ENCODE results near the gene ARPP21.
"Not testable (repeated sequence)": the region's sequence is repeated elsewhere in the genome, so short reads cannot be mapped to it uniquely, and the experiment has no call there.

The ARPP21 gene

GRCh38 chr3:35760146-35760545 lies 120.8 kb downstream of the ARPP21 start:
- no peak for FAIRE-seq
- DNase-seq (ENCODE audit: extremely low spot score, insufficient read length, low read depth), result no peak

GRCh38 chr3:35761311-35761710 lies 122.0 kb downstream of the ARPP21 start:
- DNase-seq (ENCODE audit: extremely low spot score, insufficient read length, low read depth) (no peak), FAIRE-seq (no peak)

DNA sequence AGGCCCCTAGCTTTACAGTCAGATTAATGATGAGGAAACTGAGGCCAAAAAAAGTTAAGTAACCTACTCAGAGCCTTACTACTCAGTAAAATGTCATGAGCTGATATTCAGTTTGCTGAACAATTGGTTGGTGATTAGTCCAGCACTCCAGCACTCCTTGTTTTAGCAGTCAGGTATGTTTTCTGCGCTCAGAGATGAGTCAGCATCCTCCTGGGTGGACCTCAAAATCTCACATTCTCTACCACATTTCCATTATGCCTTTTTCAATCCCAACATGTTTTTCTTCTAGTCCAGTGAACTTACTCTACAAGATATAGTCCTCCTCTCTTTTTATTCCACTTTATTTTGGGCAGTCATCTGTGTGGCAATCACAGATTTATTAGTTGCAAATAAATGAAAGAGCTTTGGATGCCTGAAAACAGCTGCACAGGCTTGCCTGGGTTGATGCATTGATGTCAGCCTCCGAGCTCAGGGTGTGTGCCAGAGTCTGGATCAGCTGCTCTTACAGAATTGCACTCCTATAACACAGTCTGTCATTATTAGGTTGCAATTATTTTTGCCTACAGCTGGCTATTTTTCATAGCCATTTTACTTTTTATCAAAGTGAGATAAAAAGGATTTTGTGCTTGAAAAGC lies 133.2 kb downstream of the ARPP21 start:
- DNase-seq (ENCODE audit: extremely low spot score, insufficient read length, low read depth) (no peak), FAIRE-seq (no peak)

DNA sequence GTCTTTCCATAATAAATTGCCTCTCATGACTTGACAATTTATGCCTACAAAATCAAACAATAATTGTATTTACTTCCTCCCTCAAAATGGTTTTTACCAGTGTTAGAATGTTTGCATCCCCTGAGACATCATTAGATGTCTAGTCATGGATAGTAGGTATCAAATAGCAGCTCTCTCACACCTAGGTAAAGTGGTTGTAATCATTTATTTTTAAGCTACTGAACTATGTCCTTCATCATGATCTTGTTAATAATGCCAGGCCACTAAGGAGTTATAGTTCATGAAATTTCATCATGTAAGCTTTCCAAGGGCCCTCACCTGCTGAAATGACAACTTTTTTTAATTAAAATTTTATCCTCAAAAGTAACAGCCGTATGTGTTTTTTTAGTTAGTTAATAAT lies 134.1 kb downstream of the ARPP21 start:
- DNase-seq (ENCODE audit: extremely low spot score, insufficient read length, low read depth), result no peak
- no peak for FAIRE-seq

GRCh38 chr3:35776346-35776745 lies 137.0 kb downstream of the ARPP21 start:
- no peak for FAIRE-seq

GRCh38 chr3:35777065-35777464 lies 137.7 kb downstream of the ARPP21 start:
- FAIRE-seq, result no peak
- no peak for DNase-seq (ENCODE audit: extremely low spot score, insufficient read length, low read depth)

More at GRCh38 chr3:35776346-35776745, 137.0 kb downstream of the ARPP21 start:
- no peak for DNase-seq (ENCODE audit: extremely low spot score, insufficient read length, low read depth)

- DNase-seq (ENCODE audit: extremely low spot score, insufficient read length, low read depth), result no peak
- no peak for FAIRE-seq
Measured at GRCh38 chr3:35777563-35778554, 138.5 kb downstream of the ARPP21 start.

DNA sequence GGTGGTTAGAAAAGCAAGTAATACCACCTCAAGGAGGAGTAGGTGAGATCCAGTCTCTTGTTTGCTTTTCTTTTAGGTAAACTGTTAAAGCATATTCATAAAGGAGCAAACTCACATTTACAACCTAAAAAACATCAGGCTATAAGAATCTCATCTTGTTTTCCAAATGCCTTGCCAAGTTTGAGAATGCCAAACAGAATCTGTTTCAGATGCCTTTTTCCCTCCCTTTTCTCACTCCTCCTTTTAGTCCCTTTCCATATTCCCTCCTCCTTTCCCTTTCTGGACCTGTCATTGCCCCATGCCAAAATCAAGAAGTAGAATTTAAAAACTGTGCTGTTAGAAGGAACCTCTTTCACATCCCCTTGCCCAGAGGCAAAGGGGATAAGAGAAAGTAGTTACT lies 140.3 kb downstream of the ARPP21 start:
- FAIRE-seq (no peak), DNase-seq (ENCODE audit: extremely low spot score, insufficient read length, low read depth) (no peak)

- FAIRE-seq (no peak), DNase-seq (ENCODE audit: extremely low spot score, insufficient read length, low read depth) (no peak)
Measured at GRCh38 chr3:35780800-35781199, 141.5 kb downstream of the ARPP21 start.

DNA sequence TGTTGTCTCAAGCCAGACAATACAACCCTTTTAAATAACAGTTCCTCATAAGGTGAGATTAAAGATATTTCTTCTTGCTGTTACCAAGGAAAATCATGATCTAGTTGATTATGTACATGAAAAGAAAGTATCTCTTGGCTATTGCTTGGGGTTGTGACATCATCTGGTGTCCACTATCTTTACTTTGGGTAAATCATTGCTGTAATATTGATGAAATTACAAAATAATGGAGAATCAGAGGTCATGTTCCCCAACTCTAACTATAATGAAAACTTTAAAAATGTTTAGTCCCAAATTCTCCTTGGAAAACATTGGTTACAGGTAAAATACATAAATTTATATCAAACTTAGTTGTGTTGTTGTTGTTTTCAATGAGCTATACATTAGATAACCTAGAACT lies 142.2 kb downstream of the ARPP21 start:
- FAIRE-seq, result no peak
- DNase-seq (ENCODE audit: extremely low spot score, insufficient read length, low read depth), result no peak

DNA sequence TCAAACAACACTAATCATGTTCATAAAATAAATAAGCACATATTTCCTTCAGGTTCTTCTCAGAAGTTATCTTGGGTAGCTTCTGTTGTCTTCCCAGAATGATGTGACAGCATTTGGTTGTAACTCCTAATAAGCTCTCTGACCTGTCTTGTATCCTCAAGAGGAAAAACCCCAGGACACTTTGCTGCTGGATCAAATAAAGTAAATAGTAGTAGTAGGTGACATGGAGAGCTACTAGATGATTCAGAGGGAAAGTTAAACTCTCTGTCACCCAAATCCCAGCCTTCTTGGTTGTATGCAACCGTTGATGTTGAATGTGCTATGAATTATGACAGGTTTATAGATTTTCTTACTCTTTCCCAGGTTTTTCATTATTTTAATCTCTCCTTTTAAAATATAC lies 143.0 kb downstream of the ARPP21 start:
- FAIRE-seq (no peak), DNase-seq (ENCODE audit: extremely low spot score, insufficient read length, low read depth) (no peak)

DNA sequence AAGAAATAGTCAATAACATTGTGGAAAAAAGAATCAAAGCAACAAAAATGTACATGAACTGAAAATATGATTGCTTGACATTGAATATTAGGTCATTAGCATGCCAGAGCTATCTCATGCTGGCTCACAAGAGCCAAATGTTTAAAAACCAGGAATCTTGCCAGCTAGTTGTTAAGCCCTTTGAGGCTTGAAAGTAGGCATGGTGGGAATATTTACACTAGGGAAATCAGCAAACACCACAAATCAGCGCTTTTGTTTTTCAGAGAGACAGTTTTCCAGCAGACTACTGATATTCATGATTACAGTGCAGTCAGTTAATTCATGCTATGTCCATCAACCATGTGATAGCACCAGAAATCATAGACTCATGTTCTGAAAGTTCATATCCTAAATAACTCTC lies 144.8 kb downstream of the ARPP21 start:
- FAIRE-seq (no peak), DNase-seq (ENCODE audit: extremely low spot score, insufficient read length, low read depth) (no peak)

- FAIRE-seq (no peak), DNase-seq (ENCODE audit: extremely low spot score, insufficient read length, low read depth) (no peak)
Measured at GRCh38 chr3:35785234-35785888, 146.0 kb downstream of the ARPP21 start.

GRCh38 chr3:35787936-35788335 lies 148.6 kb downstream of the ARPP21 start:
- no peak for DNase-seq (ENCODE audit: extremely low spot score, insufficient read length, low read depth)
- no peak for FAIRE-seq

- DNase-seq (ENCODE audit: extremely low spot score, insufficient read length, low read depth) (no peak), FAIRE-seq (no peak)
Measured at GRCh38 chr3:35789042-35789831, 149.9 kb downstream of the ARPP21 start.

- FAIRE-seq (no peak), DNase-seq (ENCODE audit: extremely low spot score, insufficient read length, low read depth) (no peak)
Measured at GRCh38 chr3:35790764-35791163, 151.4 kb downstream of the ARPP21 start.

- no peak for FAIRE-seq
- no peak for DNase-seq (ENCODE audit: extremely low spot score, insufficient read length, low read depth)
Measured at GRCh38 chr3:35793667-35794066, 154.3 kb downstream of the ARPP21 start.

DNA sequence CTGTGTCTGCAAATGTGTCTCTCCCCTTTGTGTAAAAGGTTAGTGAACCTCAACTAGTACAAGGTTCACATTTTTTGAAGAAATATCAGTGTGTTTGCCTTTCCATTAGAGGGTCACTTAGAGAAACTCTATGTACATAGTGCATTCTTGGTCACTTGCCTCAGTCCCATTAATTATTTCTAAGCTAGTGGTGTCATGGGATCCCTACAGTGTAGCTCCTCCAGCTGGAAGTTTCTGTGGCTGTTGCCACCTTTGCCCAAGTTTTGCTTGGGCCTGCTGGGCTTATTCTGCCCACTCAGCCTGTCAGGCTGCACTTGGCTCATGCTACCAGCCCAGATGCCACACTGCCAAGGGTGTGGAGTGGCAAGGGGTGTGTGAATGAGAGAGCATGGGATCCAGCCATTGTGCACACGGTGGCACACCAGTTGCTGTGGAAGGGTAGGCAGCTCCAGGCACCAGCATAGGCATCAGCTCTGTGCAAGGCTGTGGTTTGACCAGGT lies 161.7 kb downstream of the ARPP21 start:
- FAIRE-seq, result no peak
- no peak for DNase-seq (ENCODE audit: extremely low spot score, insufficient read length, low read depth)

- no peak for FAIRE-seq
- DNase-seq (ENCODE audit: extremely low spot score, insufficient read length, low read depth), result no peak
Measured at GRCh38 chr3:35814531-35814930, 175.2 kb downstream of the ARPP21 start.

DNA sequence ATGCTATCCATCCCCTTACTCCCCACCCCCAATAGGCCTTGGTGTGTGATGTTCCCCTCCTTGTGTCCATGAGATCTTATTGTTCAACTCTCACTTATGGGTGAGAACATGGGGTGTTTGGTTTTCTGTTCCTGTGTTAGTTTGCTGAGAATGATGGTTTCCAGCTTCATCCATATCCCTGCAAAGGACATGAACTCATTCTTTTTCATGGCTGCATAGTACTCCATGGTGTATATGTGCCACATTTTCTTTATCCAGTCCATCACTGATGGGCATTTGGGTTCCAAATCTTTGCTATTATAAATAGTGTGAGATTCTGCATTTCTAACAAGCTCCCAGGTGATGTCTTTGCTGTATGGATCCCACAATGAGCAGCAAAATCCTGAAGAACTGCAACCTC lies 176.5 kb downstream of the ARPP21 start:
- FAIRE-seq, result not testable (repeated sequence)

More for the DNA sequence above, 176.5 kb downstream of the ARPP21 start:
- DNase-seq (ENCODE audit: extremely low spot score, insufficient read length, low read depth), result not testable (repeated sequence)

All from GM18507 (cell line).